Sigmoid colon (tissue), 4 donors: ENCODE data around the gene NME3.

Experiments
- EP300 ChIP-seq, 4 donors: sonication (generic); formaldehyde crosslinking; IDR thresholded peaks; one replicate each; pipeline ENCODE4 v1.6.1; 2017; ENCODE audit warnings: antibody characterized with exemption in 4 of 4
- POLR2A ChIP-seq, 2 donors: fragments of 450-650 bp; IDR thresholded peaks; one replicate each; pipeline ENCODE4 v1.6.1; 2016; ENCODE audit warnings: antibody characterized with exemption in 2 of 2, mild to moderate bottlenecking in 2 of 2, moderate library complexity in 2 of 2
- TF ChIP-seq, protein P1 (sequence below), 4 experiments: fragments of 450-650 bp in 3 of 4; fragments of 200-600 bp in 1 of 4; IDR thresholded peaks; one replicate each; pipeline ENCODE4 v1.5.1; 2016 to 2019; ENCODE audit warnings: antibody characterized with exemption in 4 of 4, mild to moderate bottlenecking in 3 of 4, moderate library complexity in 2 of 4

DNA sequence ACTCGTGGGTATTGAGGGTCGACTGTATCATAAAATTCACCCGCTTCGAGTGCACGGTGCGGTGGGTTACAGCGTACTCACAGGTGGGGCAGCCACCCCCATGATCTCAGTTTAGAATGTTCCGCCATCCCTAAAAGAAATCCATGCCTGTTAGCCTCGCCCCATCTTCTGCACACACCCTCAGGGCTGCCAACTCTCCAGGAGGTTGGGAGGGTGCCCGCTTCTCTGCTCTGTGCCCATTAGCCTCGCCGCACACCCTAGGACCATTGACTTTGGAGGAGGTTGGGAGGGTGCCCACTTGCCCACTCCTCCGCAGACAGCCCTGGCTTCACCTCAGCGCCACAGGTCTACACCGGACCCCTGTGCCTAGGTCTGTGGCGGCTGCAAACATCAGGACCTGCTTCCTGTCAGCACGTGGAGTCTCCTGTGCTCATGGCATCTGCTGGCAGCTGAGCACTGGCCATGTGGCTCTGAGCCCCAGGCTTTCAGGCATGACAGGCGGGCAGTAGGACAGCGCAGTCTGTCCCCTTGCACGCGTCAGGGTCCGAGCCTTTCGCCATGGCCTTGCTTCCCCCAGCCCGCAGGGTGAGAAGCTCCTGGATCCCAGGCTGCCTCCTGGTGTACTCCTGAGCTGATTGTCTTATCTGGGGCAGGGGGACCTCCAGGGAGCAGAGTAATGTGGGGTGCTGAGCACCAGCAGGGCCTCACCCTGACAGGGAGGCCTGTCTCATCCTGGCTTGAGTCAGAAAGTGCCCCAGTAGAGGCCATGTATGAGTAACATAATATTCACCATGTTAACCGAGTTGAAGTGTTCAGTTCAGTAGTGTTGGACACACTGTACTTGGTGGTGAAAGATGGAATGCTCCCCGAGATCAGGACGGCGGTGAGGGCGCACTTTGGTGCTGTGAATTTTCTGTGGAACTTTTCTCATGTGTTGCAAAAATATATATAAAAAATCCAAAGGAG, 21.9 kb downstream of the NME3 start:
- no peak for TF ChIP-seq POLR2A (IDR thresholded peaks at IDR 0.05)
- TF ChIP-seq, protein P1, sequence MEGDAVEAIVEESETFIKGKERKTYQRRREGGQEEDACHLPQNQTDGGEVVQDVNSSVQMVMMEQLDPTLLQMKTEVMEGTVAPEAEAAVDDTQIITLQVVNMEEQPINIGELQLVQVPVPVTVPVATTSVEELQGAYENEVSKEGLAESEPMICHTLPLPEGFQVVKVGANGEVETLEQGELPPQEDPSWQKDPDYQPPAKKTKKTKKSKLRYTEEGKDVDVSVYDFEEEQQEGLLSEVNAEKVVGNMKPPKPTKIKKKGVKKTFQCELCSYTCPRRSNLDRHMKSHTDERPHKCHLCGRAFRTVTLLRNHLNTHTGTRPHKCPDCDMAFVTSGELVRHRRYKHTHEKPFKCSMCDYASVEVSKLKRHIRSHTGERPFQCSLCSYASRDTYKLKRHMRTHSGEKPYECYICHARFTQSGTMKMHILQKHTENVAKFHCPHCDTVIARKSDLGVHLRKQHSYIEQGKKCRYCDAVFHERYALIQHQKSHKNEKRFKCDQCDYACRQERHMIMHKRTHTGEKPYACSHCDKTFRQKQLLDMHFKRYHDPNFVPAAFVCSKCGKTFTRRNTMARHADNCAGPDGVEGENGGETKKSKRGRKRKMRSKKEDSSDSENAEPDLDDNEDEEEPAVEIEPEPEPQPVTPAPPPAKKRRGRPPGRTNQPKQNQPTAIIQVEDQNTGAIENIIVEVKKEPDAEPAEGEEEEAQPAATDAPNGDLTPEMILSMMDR (IDR thresholded peaks at IDR 0.05), result no peak
- no peak for TF ChIP-seq EP300 (IDR thresholded peaks at IDR 0.05)
